Frontal cortex (tissue), 4 donors: ENCODE data around the gene HRH2. TPM values are rescaled to one million over a fixed set of nuclear protein-coding genes. Genes with fewer than 3 reads are reported as not detected.
"Not testable (repeated sequence)": the region's sequence is repeated elsewhere in the genome, so short reads cannot be mapped to it uniquely, and the experiment has no call there.

Experiments
- DNase-seq, 2 donors: peaks; one replicate each; pipeline ENCODE4 v3.0.0; 2012; ENCODE audit warnings: low spot score in 2 of 2
- FAIRE-seq: peaks from 2 replicates; lab custom pipeline; 2012; peaks lifted over from hg19 to GRCh38; lab: Jason Lieb, UNC
- total RNA-seq: library from RNA; depleted of rRNA; stranded (reverse); fragments of >200 nt; gene quantifications from one replicate; pipeline ENCODE4 v1.2.3, GENCODE V29; 2014
- donor health status: control.
- donor health status: control.
- donor health status: control.

HRH2 gene
- total RNA-seq, 1 donor from 2014 or later = 3.3 TPM

- FAIRE-seq = no peak
- no peak for DNase-seq
Measured at GRCh38 chr5:175640106-175640775, 17.6 kb upstream of the HRH2 start.

GRCh38 chr5:175642998-175643397 is 14.9 kb upstream of the HRH2 start:
- no peak for DNase-seq
- no peak for FAIRE-seq

- FAIRE-seq (no peak), DNase-seq (no peak)
Measured at GRCh38 chr5:175646251-175646650, 11.6 kb upstream of the HRH2 start.

GRCh38 chr5:175649967-175650366 is 7.9 kb upstream of the HRH2 start:
- no peak for DNase-seq
- no peak for FAIRE-seq

GRCh38 chr5:175650430-175651205 is 7.3 kb upstream of the HRH2 start:
- FAIRE-seq, DNase-seq: not testable (repeated sequence)

GRCh38 chr5:175652741-175653663 is 4.9 kb upstream of the HRH2 start:
- FAIRE-seq (no peak), DNase-seq (no peak)

- FAIRE-seq (no peak), DNase-seq (no peak)
Measured at GRCh38 chr5:175653763-175654162, 4.1 kb upstream of the HRH2 start.

GRCh38 chr5:175654339-175654738 is 3.5 kb upstream of the HRH2 start:
- DNase-seq (no peak), FAIRE-seq (no peak)

GRCh38 chr5:175654807-175655206 is 3.1 kb upstream of the HRH2 start:
- no peak for DNase-seq
- no peak for FAIRE-seq

- FAIRE-seq = no peak
- no peak for DNase-seq
Measured at GRCh38 chr5:175655411-175655810, 2.5 kb upstream of the HRH2 start.

GRCh38 chr5:175656966-175657365 is 905 bp upstream of the HRH2 start:
- no peak for FAIRE-seq
- DNase-seq = no peak

GRCh38 chr5:175658299-175659145 is 651 bp downstream of the HRH2 start:
- FAIRE-seq = no peak
- no peak for DNase-seq

- FAIRE-seq = no peak
Measured at GRCh38 chr5:175659546-175660253, 1.8 kb downstream of the HRH2 start.

GRCh38 chr5:175663186-175664184 is 5.6 kb downstream of the HRH2 start:
- no peak for FAIRE-seq
- no peak for DNase-seq

More at GRCh38 chr5:175659546-175660253, 1.8 kb downstream of the HRH2 start:
- no peak for DNase-seq

GRCh38 chr5:175664723-175665122 is 6.9 kb downstream of the HRH2 start:
- DNase-seq = no peak

GRCh38 chr5:175666216-175666615 is 8.3 kb downstream of the HRH2 start:
- FAIRE-seq = no peak

More at GRCh38 chr5:175664723-175665122, 6.9 kb downstream of the HRH2 start:
- FAIRE-seq = no peak

GRCh38 chr5:175668006-175668405 is 10.1 kb downstream of the HRH2 start:
- FAIRE-seq (no peak), DNase-seq (no peak)

More at GRCh38 chr5:175666216-175666615, 8.3 kb downstream of the HRH2 start:
- DNase-seq = no peak

- FAIRE-seq = no peak
- no peak for DNase-seq
Measured at GRCh38 chr5:175670372-175670771, 12.5 kb downstream of the HRH2 start.
